Measurements from ENCODE around the gene CLDN20.

- TF ChIP-seq CTCF (IDR thresholded peaks at IDR 0.05; ENCODE audit: low read depth, low read length, poor library complexity, severe bottlenecking), result no peak
- no peak for TF ChIP-seq EZH2phosphoT487 (IDR thresholded peaks at IDR 0.05; ENCODE audit: borderline replicate concordance, low read length)
Observed at GRCh38 chr6:155221086-155221485, 42.7 kb upstream of the CLDN20 start.

All from DOHH2 (cell line).